GM12878 (cell line): ENCODE results near the gene MXI1. TPM values are rescaled to one million over a fixed set of nuclear protein-coding genes. Genes with fewer than 3 reads are reported as not detected.
A peak's percentile ranks its signal among the peaks of the same experiment; 100 is the strongest.

Source experiments
- ATAC-seq: fragments of 200-7000 bp; cut with Tn5 transposase; 3 replicates; pipeline ENCODE4 v1.9.1; 2020; ENCODE audit warnings: mild to moderate bottlenecking, moderate library complexity
- BruUV-seq: library from RNA; stranded (reverse); fragments of 400-500 nt; replicated peaks from 2 replicates; lab custom pipeline; 2021; lab: Mats Ljungman, UMichigan
- CTCF ChIA-PET: fragments of 300-600 bp; sonication (Branson Sonifier 250); formaldehyde crosslinking; extraction: SDS; loops from one replicate; lab custom pipeline; 2021; ENCODE audit warnings: inconsistent platforms; lab: Yijun Ruan, JAX
- POLR2A ChIA-PET: fragments of 350-600 bp; formaldehyde crosslinking; extraction: SDS; loops from one replicate; lab custom pipeline; 2021; ENCODE audit warnings: inconsistent platforms; lab: Charles Lee
- RAD21 ChIA-PET: fragments of 300-600 bp; sonication (Branson Sonifier 250); formaldehyde crosslinking; loops from one replicate; lab custom pipeline; 2023; ENCODE audit warnings: antibody characterized with exemption; ENCODE audit not compliant: unreplicated experiment; lab: Charles Lee
- SMC1A ChIA-PET: fragments of 300-600 bp; sonication (Branson Sonifier 250); formaldehyde crosslinking; loops from one replicate; lab custom pipeline; 2023; ENCODE audit not compliant: unreplicated experiment, uncharacterized antibody; lab: Charles Lee
- DNase-seq: peaks from one replicate; pipeline ENCODE4 v3.0.0-alpha.2; 2011; ENCODE audit warnings: low read depth, low spot score
- FAIRE-seq: peaks from 3 replicates; lab custom pipeline; 2011; peaks lifted over from hg19 to GRCh38; lab: Jason Lieb, UNC
- H2AFZ ChIP-seq: 2 replicates; pipeline ENCODE4 v1.6.0; 2011; ENCODE audit warnings: low read depth, low read length, control low read depth; ENCODE audit not compliant: control insufficient read depth
- H3K27ac ChIP-seq: 2 replicates; pipeline ENCODE4 v1.5.1; 2011; ENCODE audit warnings: control low read depth; ENCODE audit not compliant: control insufficient read depth, insufficient read depth
- H3K27me3 ChIP-seq, 2 experiments: replicated peaks in 1 of 2; 2 replicates each; pipeline versions ENCODE4 v1.6.0 to v1.6.1; 2011; ENCODE audit warnings: low read length in 1 of 2; ENCODE audit not compliant: control insufficient read depth in 2 of 2, insufficient read depth in 2 of 2
- H3K36me3 ChIP-seq, 2 experiments: 2 replicates each; pipeline ENCODE4 v1.5.1; 2011; ENCODE audit warnings: low read length in 1 of 2; ENCODE audit not compliant: control insufficient read depth in 2 of 2, insufficient read depth in 2 of 2
- H3K4me1 ChIP-seq: 2 replicates; pipeline ENCODE4 v1.6.1; 2011; ENCODE audit warnings: mild to moderate bottlenecking, low read length, moderate library complexity, mixed read lengths; ENCODE audit not compliant: control insufficient read depth, insufficient read depth
- H3K4me2 ChIP-seq: 2 replicates; pipeline ENCODE4 v1.6.0; 2011; ENCODE audit warnings: control low read depth; ENCODE audit not compliant: control insufficient read depth, insufficient read depth
- H3K4me3 ChIP-seq: fragments of 200-600 bp; sonication (generic); 2 replicates; pipeline ENCODE4 v1.5.1; 2016
- H3K79me2 ChIP-seq: 2 replicates; pipeline ENCODE4 v1.6.0; 2011; ENCODE audit warnings: low read length; ENCODE audit not compliant: control insufficient read depth, insufficient read depth
- H3K9ac ChIP-seq: 2 replicates; pipeline ENCODE4 v1.8.0; 2011; ENCODE audit warnings: low read length, control low read depth, mixed read lengths; ENCODE audit not compliant: control insufficient read depth, insufficient read depth
- H3K9me3 ChIP-seq: replicated peaks from 3 replicates; pipeline ENCODE4 v1.5.1; 2011; ENCODE audit warnings: mild to moderate bottlenecking, low read length; ENCODE audit not compliant: control insufficient read depth, insufficient read depth
- H4K20me1 ChIP-seq: 2 replicates; pipeline ENCODE4 v1.6.0; 2011; ENCODE audit not compliant: control insufficient read depth, insufficient read depth
- BMI1 ChIP-seq: fragments of 450-650 bp; IDR thresholded peaks from 2 replicates; pipeline ENCODE4 v1.6.1; 2016; ENCODE audit warnings: mild to moderate bottlenecking, moderate library complexity, borderline replicate concordance
- CEBPZ ChIP-seq: fragments of 150-350 bp; IDR thresholded peaks from 2 replicates; pipeline ENCODE4 v1.6.1; 2016; ENCODE audit warnings: low read depth, low read length
- EP300 ChIP-seq, 2 experiments: fragments of 150-350 bp in 1 of 2; IDR thresholded peaks; 2 replicates each; pipeline ENCODE4 v1.6.1; 2011 to 2012; ENCODE audit warnings: low read depth in 2 of 2, low read length in 2 of 2, borderline replicate concordance in 1 of 2, improper control_type of control experiment in 1 of 2, inconsistent platforms in 1 of 2; ENCODE audit not compliant: control insufficient read depth in 1 of 2
- ETV6 ChIP-seq, 2 experiments: fragments of 450-650 bp in 1 of 2; IDR thresholded peaks in 1 of 2; conservative IDR thresholded peaks in 1 of 2; 2 replicates each; pipeline ENCODE4 v1.6.1; 2014; ENCODE audit warnings: antibody characterized with exemption in 1 of 2, borderline replicate concordance in 1 of 2, low read depth in 1 of 2, mild to moderate bottlenecking in 1 of 2, moderate library complexity in 1 of 2
- FOXK2 ChIP-seq: fragments of 450-650 bp; IDR thresholded peaks from 2 replicates; pipeline ENCODE4 v1.6.1; 2017; ENCODE audit warnings: mild to moderate bottlenecking, moderate library complexity
- FOXM1 ChIP-seq: IDR thresholded peaks from 2 replicates; pipeline ENCODE4 v1.6.1; 2012; ENCODE audit warnings: low read depth, mild to moderate bottlenecking, inconsistent platforms, low read length, moderate library complexity
- GABPA ChIP-seq: IDR thresholded peaks from 2 replicates; pipeline ENCODE4 v1.6.1; 2014; ENCODE audit warnings: antibody characterized with exemption, low read depth, mild to moderate bottlenecking, inconsistent platforms
- HDAC6 ChIP-seq: fragments of 200-600 bp; sonication (generic); IDR thresholded peaks from one replicate; pipeline ENCODE4 v1.8.0; 2017; ENCODE audit warnings: antibody characterized with exemption; ENCODE audit not compliant: unreplicated experiment
- MXI1 ChIP-seq: fragments of 150-350 bp; IDR thresholded peaks from 2 replicates; pipeline ENCODE4 v1.6.1; 2011; ENCODE audit warnings: low read depth, mild to moderate bottlenecking, inconsistent platforms, low read length, improper control_type of control experiment
- MYC ChIP-seq: IDR thresholded peaks from 2 replicates; pipeline ENCODE4 v1.6.1; 2011; ENCODE audit warnings: mild to moderate bottlenecking, low read length, moderate library complexity, inconsistent platforms; ENCODE audit not compliant: insufficient read depth, insufficient replicate concordance, insufficient read length, severe bottlenecking
- NFYA ChIP-seq: IDR thresholded peaks from 2 replicates; pipeline ENCODE4 v1.6.1; 2011; ENCODE audit warnings: low read depth, mild to moderate bottlenecking, low read length, improper control_type of control experiment, borderline replicate concordance
- NR2C1 ChIP-seq: fragments of 450-650 bp; IDR thresholded peaks from 2 replicates; pipeline ENCODE4 v1.6.1; 2017; ENCODE audit warnings: antibody characterized with exemption, mild to moderate bottlenecking, moderate library complexity
- RELA ChIP-seq: fragments of 450-650 bp; IDR thresholded peaks from 2 replicates; pipeline ENCODE4 v1.8.0; 2014; ENCODE audit warnings: borderline replicate concordance; ENCODE audit not compliant: partially characterized antibody
- WGBS: methylation state at CpG from one replicate; pipeline ENCODE4 v1.1.6; 2016; ENCODE audit warnings: low lambda C conversion rate; ENCODE audit not compliant: insufficient replicate concordance, insufficient coverage; ENCODE audit errors: missing lambda C conversion rate; 5-methylcytosine and 5-hydroxymethylcytosine counted together
- in situ Hi-C: fragments of 300-500 bp; cut with MboI; formaldehyde crosslinking; loops from 9 replicates; pipeline ENCODE4 v1.14.3; 2018; ENCODE audit warnings: mixed read lengths
- intact Hi-C: fragments of 100-400 bp; cut with micrococcal nuclease; formaldehyde crosslinking; loops from one replicate; pipeline ENCODE4 v1.14.2; 2022; ENCODE audit not compliant: unreplicated experiment
- polyA plus RNA-seq, 11 experiments: library from polyadenylated mRNA; depleted of rRNA in 4 of 11; unstranded in 6 of 11; stranded (reverse) in 5 of 11; fragments of >200 nt; fragmentation: Nextera tagmentation in 4 of 11; fragmentation: Illumina TruSeq in 1 of 11; extraction: Ambion mirVana in 4 of 11; extraction: Trizol in 1 of 11; gene quantifications; 1 replicate in 1 of 11; 2 replicates in 10 of 11; pipeline versions ENCODE4 v1.2.1 to v1.2.3, GENCODE V29; 2011 to 2016; ENCODE audit warnings: inconsistent platforms in 2 of 11, missing spikeins in 2 of 11, low read depth in 1 of 11
- total RNA-seq, 4 experiments: library from RNA; depleted of rRNA in 3 of 4; stranded (reverse); fragments of >200 nt in 3 of 4; fragmentation: Illumina TruSeq in 1 of 4; extraction: Trizol in 1 of 4; gene quantifications; 2 replicates each; pipeline versions ENCODE4 v1.2.1 to v1.2.3, GENCODE V29; 2013 to 2021
- TF ChIP-seq, protein P1 (sequence below): fragments of 450-650 bp; IDR thresholded peaks from 2 replicates; pipeline ENCODE4 v1.6.1; 2017; ENCODE audit warnings: mild to moderate bottlenecking, moderate library complexity

The MXI1 gene
- total and polyA plus RNA-seq, 10 of the 15 experiments (the other 5 are each of a cell fraction or from before 2014, with no cell fraction given): 0.23 to 8.0 (median 0.41) TPM

- in situ Hi-C loops: no loop called here
- Histone ChIP-seq H3K27me3 (no peaks in the 10 kb centered on the region), H3K79me2 (no peaks in the 10 kb centered on the region), H3K27ac (peak overlapping the region; percentile 79), H4K20me1 (no peaks in the 10 kb centered on the region), H3K4me1 (peaks cover 39% of the 10 kb centered on the region), H3K9me3 (peaks cover 2% of the 10 kb centered on the region; the same call in 2 of the 3 replicates), H2AFZ (peak overlapping the region; percentile 16), H3K36me3 (no peaks in the 10 kb centered on the region), H3K4me2 (peak overlapping the region; percentile 31; the same call in 1 of the 2 replicates), H3K9ac (peak overlapping the region; percentile 40), H3K4me3 (no peak overlapping the region)
- FAIRE-seq (no peak), DNase-seq (peak; percentile 51), ATAC-seq (peak; percentile 49)
- BruUV-seq: no TSS peak
- SMC1A ChIA-PET: interaction anchor here (0.8 to 8.7 kb wide), 22 partner anchors 8 to 274 kb away, joined by 3 to 88 read pairs (median 6); partner anchors contain the start of gene SMNDC1
- intact Hi-C loops: loop anchor here (1.0 kb wide), 1 partner anchor 30 kb away; no protein-coding TSS in a partner anchor
- RAD21 ChIA-PET: interaction anchor here (0.8 to 8.1 kb wide), 16 partner anchors 8 to 220 kb away, joined by 3 to 122 read pairs (median 5); no protein-coding TSS in a partner anchor
- POLR2A ChIA-PET: interaction anchor here (0.5 to 3.3 kb wide), 16 partner anchors 9 to 210 kb away, joined by 3 to 22 read pairs (median 4); partner anchors contain the start of gene DUSP5
- WGBS: 3% methylated on average over 4 of the region's 4 CpGs
- CTCF ChIA-PET: interaction anchor here (0.5 to 5.9 kb wide), 16 partner anchors 8 to 1858 kb away, joined by 3 to 66 read pairs (median 5); no protein-coding TSS in a partner anchor
- TF ChIP-seq NFYA (no peak), MYC (no peak), RELA (peak; percentile 68), BMI1 (no peak), FOXM1 (peak; percentile 59; the same call in 1 of the 2 replicates), MXI1 (no peak), GABPA (no peak), CEBPZ (no peak), ETV6 (conservative IDR thresholded peaks at IDR 0.05 in 1 of 2, IDR thresholded peaks at IDR 0.05 in 1 of 2; ENCODE audit: borderline replicate concordance in 1 of 2, low read depth in 1 of 2) (peak in 1 of 2 experiments; percentile 34; a peak in 1 of 4 replicates), HDAC6 (no peak), EP300 (IDR thresholded peaks at IDR 0.05; ENCODE audit: borderline replicate concordance in 1 of 2, control insufficient read depth in 1 of 2, low read depth in 2 of 2, low read length in 2 of 2) (peak in 1 of 2 experiments; percentile 60; a peak in 1 of 4 replicates), NR2C1 (no peak), FOXK2 (no peak)
- TF ChIP-seq, protein P1, sequence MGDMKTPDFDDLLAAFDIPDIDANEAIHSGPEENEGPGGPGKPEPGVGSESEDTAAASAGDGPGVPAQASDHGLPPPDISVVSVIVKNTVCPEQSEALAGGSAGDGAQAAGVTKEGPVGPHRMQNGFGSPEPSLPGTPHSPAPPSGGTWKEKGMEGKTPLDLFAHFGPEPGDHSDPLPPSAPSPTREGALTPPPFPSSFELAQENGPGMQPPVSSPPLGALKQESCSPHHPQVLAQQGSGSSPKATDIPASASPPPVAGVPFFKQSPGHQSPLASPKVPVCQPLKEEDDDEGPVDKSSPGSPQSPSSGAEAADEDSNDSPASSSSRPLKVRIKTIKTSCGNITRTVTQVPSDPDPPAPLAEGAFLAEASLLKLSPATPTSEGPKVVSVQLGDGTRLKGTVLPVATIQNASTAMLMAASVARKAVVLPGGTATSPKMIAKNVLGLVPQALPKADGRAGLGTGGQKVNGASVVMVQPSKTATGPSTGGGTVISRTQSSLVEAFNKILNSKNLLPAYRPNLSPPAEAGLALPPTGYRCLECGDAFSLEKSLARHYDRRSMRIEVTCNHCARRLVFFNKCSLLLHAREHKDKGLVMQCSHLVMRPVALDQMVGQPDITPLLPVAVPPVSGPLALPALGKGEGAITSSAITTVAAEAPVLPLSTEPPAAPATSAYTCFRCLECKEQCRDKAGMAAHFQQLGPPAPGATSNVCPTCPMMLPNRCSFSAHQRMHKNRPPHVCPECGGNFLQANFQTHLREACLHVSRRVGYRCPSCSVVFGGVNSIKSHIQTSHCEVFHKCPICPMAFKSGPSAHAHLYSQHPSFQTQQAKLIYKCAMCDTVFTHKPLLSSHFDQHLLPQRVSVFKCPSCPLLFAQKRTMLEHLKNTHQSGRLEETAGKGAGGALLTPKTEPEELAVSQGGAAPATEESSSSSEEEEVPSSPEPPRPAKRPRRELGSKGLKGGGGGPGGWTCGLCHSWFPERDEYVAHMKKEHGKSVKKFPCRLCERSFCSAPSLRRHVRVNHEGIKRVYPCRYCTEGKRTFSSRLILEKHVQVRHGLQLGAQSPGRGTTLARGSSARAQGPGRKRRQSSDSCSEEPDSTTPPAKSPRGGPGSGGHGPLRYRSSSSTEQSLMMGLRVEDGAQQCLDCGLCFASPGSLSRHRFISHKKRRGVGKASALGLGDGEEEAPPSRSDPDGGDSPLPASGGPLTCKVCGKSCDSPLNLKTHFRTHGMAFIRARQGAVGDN: 0 out of 2 replicates have a peak, but pooled peaks have one; percentile 49
These were observed 119.1 kb downstream of the MXI1 start for GRCh38 chr10:110326351-110327032.
